ENCODE measurements around the gene DLK1.

- TF ChIP-seq, protein P1, sequence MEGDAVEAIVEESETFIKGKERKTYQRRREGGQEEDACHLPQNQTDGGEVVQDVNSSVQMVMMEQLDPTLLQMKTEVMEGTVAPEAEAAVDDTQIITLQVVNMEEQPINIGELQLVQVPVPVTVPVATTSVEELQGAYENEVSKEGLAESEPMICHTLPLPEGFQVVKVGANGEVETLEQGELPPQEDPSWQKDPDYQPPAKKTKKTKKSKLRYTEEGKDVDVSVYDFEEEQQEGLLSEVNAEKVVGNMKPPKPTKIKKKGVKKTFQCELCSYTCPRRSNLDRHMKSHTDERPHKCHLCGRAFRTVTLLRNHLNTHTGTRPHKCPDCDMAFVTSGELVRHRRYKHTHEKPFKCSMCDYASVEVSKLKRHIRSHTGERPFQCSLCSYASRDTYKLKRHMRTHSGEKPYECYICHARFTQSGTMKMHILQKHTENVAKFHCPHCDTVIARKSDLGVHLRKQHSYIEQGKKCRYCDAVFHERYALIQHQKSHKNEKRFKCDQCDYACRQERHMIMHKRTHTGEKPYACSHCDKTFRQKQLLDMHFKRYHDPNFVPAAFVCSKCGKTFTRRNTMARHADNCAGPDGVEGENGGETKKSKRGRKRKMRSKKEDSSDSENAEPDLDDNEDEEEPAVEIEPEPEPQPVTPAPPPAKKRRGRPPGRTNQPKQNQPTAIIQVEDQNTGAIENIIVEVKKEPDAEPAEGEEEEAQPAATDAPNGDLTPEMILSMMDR (IDR thresholded peaks at IDR 0.05 in 4 of 5, conservative IDR thresholded peaks at IDR 0.05 in 1 of 5): no peak
- TF ChIP-seq POLR2A (IDR thresholded peaks at IDR 0.05): no peak
Measured at GRCh38 chr14:100740196-100740825, 13.6 kb downstream of the DLK1 start.
